Heart left ventricle (tissue), 13 donors: ENCODE data around the gene SPSB4.
"Not testable (repeated sequence)": the region's sequence is repeated elsewhere in the genome, so short reads cannot be mapped to it uniquely, and the experiment has no call there.

Experiments used
- POLR2A ChIP-seq, 2 donors: fragments of 450-650 bp; IDR thresholded peaks; one replicate each; pipeline ENCODE4 v1.6.1; 2017; ENCODE audit warnings: antibody characterized with exemption in 2 of 2, mild to moderate bottlenecking in 2 of 2, moderate library complexity in 2 of 2
- TF ChIP-seq, protein P1 (sequence below), 12 donors: fragments of 200-600 bp; sonication (generic) in 4 of 12; IDR thresholded peaks; one replicate each; pipeline versions ENCODE4 v1.5.0 to v1.8.0; 2018 to 2022; ENCODE audit warnings: antibody characterized with exemption in 12 of 12, mild to moderate bottlenecking in 5 of 12
- donor health status: ischemic (EF 13 %, LVEDD 7.1; RV severe dilation, severe dysfunction).
- donor health status: DM: no; HTN: yes; CAD: no.
- donor health status: DM: no; HTN: no; CAD: no.
- donor health status: ischemic (EF 25% LVEDD 6.9; RV normal size, moderate dysfunction).
- donor health status: ischemic (EF 25% LVEDD 5.7; RV mildly dilated, moderate dysfunction).
- donor health status: ischemic (EF 35%, LVEDD 5.7; RV mildly dilated, moderate dysfunction).
- donor health status: nonischemic (EF 11% LVEDD 7.7; RV severe dilation, severe dysfunction).
- donor health status: DM: yes; HTN: yes; CAD: no.
- donor health status: PGD.
- donor health status: ischemic (EF 29% LVEDD 5.4; RV normal size, mild dysfunction).
- donor health status: nonischemic (EF 23%, LVEDD 6.1; RV moderate dilation, normal function).

GRCh38 chr3:141113680-141114079 is 62.5 kb downstream of the SPSB4 start:
- TF ChIP-seq, protein P1, sequence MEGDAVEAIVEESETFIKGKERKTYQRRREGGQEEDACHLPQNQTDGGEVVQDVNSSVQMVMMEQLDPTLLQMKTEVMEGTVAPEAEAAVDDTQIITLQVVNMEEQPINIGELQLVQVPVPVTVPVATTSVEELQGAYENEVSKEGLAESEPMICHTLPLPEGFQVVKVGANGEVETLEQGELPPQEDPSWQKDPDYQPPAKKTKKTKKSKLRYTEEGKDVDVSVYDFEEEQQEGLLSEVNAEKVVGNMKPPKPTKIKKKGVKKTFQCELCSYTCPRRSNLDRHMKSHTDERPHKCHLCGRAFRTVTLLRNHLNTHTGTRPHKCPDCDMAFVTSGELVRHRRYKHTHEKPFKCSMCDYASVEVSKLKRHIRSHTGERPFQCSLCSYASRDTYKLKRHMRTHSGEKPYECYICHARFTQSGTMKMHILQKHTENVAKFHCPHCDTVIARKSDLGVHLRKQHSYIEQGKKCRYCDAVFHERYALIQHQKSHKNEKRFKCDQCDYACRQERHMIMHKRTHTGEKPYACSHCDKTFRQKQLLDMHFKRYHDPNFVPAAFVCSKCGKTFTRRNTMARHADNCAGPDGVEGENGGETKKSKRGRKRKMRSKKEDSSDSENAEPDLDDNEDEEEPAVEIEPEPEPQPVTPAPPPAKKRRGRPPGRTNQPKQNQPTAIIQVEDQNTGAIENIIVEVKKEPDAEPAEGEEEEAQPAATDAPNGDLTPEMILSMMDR (IDR thresholded peaks at IDR 0.05), result not testable (repeated sequence)
- TF ChIP-seq POLR2A (IDR thresholded peaks at IDR 0.05), result not testable (repeated sequence)
